Heart left ventricle (tissue), 13 donors: ENCODE data around the gene KNCN.

Experiments
- POLR2A ChIP-seq, 2 donors: fragments of 450-650 bp; IDR thresholded peaks; one replicate each; pipeline ENCODE4 v1.6.1; 2017; ENCODE audit warnings: antibody characterized with exemption in 2 of 2, mild to moderate bottlenecking in 2 of 2, moderate library complexity in 2 of 2
- TF ChIP-seq, protein P1 (sequence below), 12 donors: fragments of 200-600 bp; sonication (generic) in 4 of 12; IDR thresholded peaks; one replicate each; pipeline versions ENCODE4 v1.5.0 to v1.8.0; 2018 to 2022; ENCODE audit warnings: antibody characterized with exemption in 12 of 12, mild to moderate bottlenecking in 5 of 12
- donor health status: ischemic (EF 13 %, LVEDD 7.1; RV severe dilation, severe dysfunction).
- donor health status: DM: no; HTN: yes; CAD: no.
- donor health status: DM: no; HTN: no; CAD: no.
- donor health status: ischemic (EF 25% LVEDD 6.9; RV normal size, moderate dysfunction).
- donor health status: ischemic (EF 25% LVEDD 5.7; RV mildly dilated, moderate dysfunction).
- donor health status: ischemic (EF 35%, LVEDD 5.7; RV mildly dilated, moderate dysfunction).
- donor health status: nonischemic (EF 11% LVEDD 7.7; RV severe dilation, severe dysfunction).
- donor health status: DM: yes; HTN: yes; CAD: no.
- donor health status: PGD.
- donor health status: ischemic (EF 29% LVEDD 5.4; RV normal size, mild dysfunction).
- donor health status: nonischemic (EF 23%, LVEDD 6.1; RV moderate dilation, normal function).

DNA sequence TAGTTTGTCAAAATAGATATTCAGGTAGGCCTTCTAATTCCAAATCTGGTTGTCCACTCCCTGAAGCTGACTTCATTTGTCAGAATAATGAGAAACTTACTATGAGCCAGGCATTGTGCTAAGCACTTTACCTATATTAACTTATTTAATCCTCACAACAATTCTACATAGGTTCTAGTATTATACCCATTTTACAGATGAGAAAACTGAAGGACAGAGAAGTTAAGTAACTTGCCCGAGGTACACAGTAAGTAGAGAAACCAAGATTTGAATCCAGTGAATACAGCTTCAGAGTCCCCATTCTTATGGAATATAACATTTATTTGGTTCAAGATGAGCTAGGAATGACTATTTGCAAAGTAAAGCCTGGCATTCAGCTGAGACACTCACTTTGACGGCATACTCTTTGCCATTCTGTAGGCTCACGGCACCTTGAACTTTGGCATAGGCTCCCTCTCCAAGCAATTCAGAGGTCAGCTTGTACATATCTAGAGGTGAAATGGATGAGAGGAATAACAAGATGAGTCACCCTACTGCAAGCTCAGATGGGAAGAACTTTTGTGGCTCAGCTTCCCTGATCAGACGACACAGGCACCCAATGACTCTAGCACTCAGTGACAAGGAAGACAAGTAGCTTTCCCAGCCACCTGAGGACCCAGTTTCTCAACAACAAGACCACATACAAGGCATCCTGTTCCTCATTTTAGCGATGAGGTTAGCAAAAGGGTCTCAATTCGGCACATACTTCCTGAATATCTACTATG lies 28.9 kb upstream of the KNCN start:
- TF ChIP-seq, protein P1, sequence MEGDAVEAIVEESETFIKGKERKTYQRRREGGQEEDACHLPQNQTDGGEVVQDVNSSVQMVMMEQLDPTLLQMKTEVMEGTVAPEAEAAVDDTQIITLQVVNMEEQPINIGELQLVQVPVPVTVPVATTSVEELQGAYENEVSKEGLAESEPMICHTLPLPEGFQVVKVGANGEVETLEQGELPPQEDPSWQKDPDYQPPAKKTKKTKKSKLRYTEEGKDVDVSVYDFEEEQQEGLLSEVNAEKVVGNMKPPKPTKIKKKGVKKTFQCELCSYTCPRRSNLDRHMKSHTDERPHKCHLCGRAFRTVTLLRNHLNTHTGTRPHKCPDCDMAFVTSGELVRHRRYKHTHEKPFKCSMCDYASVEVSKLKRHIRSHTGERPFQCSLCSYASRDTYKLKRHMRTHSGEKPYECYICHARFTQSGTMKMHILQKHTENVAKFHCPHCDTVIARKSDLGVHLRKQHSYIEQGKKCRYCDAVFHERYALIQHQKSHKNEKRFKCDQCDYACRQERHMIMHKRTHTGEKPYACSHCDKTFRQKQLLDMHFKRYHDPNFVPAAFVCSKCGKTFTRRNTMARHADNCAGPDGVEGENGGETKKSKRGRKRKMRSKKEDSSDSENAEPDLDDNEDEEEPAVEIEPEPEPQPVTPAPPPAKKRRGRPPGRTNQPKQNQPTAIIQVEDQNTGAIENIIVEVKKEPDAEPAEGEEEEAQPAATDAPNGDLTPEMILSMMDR (IDR thresholded peaks at IDR 0.05), result no peak
- no peak for TF ChIP-seq POLR2A (IDR thresholded peaks at IDR 0.05)
